GM12878 (cell line): Measurements from ENCODE around the gene SNCAIP. TPM values are rescaled to one million over a fixed set of nuclear protein-coding genes. Genes with fewer than 3 reads are reported as not detected.

ENCODE experiments used
- ATAC-seq: fragments of 200-7000 bp; cut with Tn5 transposase; 3 replicates; pipeline ENCODE4 v1.9.1; 2020; ENCODE audit warnings: mild to moderate bottlenecking, moderate library complexity
- BruUV-seq: library from RNA; stranded (reverse); fragments of 400-500 nt; replicated peaks from 2 replicates; lab custom pipeline; 2021; lab: Mats Ljungman, UMichigan
- CTCF ChIA-PET: fragments of 300-600 bp; sonication (Branson Sonifier 250); formaldehyde crosslinking; extraction: SDS; loops from one replicate; lab custom pipeline; 2021; ENCODE audit warnings: inconsistent platforms; lab: Yijun Ruan, JAX
- POLR2A ChIA-PET: fragments of 350-600 bp; formaldehyde crosslinking; extraction: SDS; loops from one replicate; lab custom pipeline; 2021; ENCODE audit warnings: inconsistent platforms; lab: Charles Lee
- RAD21 ChIA-PET: fragments of 300-600 bp; sonication (Branson Sonifier 250); formaldehyde crosslinking; loops from one replicate; lab custom pipeline; 2023; ENCODE audit warnings: antibody characterized with exemption; ENCODE audit not compliant: unreplicated experiment; lab: Charles Lee
- SMC1A ChIA-PET: fragments of 300-600 bp; sonication (Branson Sonifier 250); formaldehyde crosslinking; loops from one replicate; lab custom pipeline; 2023; ENCODE audit not compliant: unreplicated experiment, uncharacterized antibody; lab: Charles Lee
- DNase-seq: peaks from one replicate; pipeline ENCODE4 v3.0.0-alpha.2; 2011; ENCODE audit warnings: low read depth, low spot score
- FAIRE-seq: peaks from 3 replicates; lab custom pipeline; 2011; peaks lifted over from hg19 to GRCh38; lab: Jason Lieb, UNC
- H2AFZ ChIP-seq: 2 replicates; pipeline ENCODE4 v1.6.0; 2011; ENCODE audit warnings: low read depth, low read length, control low read depth; ENCODE audit not compliant: control insufficient read depth
- H3K27ac ChIP-seq: 2 replicates; pipeline ENCODE4 v1.5.1; 2011; ENCODE audit warnings: control low read depth; ENCODE audit not compliant: control insufficient read depth, insufficient read depth
- H3K27me3 ChIP-seq, 2 experiments: replicated peaks in 1 of 2; 2 replicates each; pipeline versions ENCODE4 v1.6.0 to v1.6.1; 2011; ENCODE audit warnings: low read length in 1 of 2; ENCODE audit not compliant: control insufficient read depth in 2 of 2, insufficient read depth in 2 of 2
- H3K36me3 ChIP-seq, 2 experiments: 2 replicates each; pipeline ENCODE4 v1.5.1; 2011; ENCODE audit warnings: low read length in 1 of 2; ENCODE audit not compliant: control insufficient read depth in 2 of 2, insufficient read depth in 2 of 2
- H3K4me1 ChIP-seq: 2 replicates; pipeline ENCODE4 v1.6.1; 2011; ENCODE audit warnings: mild to moderate bottlenecking, low read length, moderate library complexity, mixed read lengths; ENCODE audit not compliant: control insufficient read depth, insufficient read depth
- H3K4me2 ChIP-seq: 2 replicates; pipeline ENCODE4 v1.6.0; 2011; ENCODE audit warnings: control low read depth; ENCODE audit not compliant: control insufficient read depth, insufficient read depth
- H3K4me3 ChIP-seq: fragments of 200-600 bp; sonication (generic); 2 replicates; pipeline ENCODE4 v1.5.1; 2016
- H3K79me2 ChIP-seq: 2 replicates; pipeline ENCODE4 v1.6.0; 2011; ENCODE audit warnings: low read length; ENCODE audit not compliant: control insufficient read depth, insufficient read depth
- H3K9ac ChIP-seq: 2 replicates; pipeline ENCODE4 v1.8.0; 2011; ENCODE audit warnings: low read length, control low read depth, mixed read lengths; ENCODE audit not compliant: control insufficient read depth, insufficient read depth
- H3K9me3 ChIP-seq: replicated peaks from 3 replicates; pipeline ENCODE4 v1.5.1; 2011; ENCODE audit warnings: mild to moderate bottlenecking, low read length; ENCODE audit not compliant: control insufficient read depth, insufficient read depth
- H4K20me1 ChIP-seq: 2 replicates; pipeline ENCODE4 v1.6.0; 2011; ENCODE audit not compliant: control insufficient read depth, insufficient read depth
- E2F8 ChIP-seq: fragments of 450-650 bp; IDR thresholded peaks from 2 replicates; pipeline ENCODE4 v1.6.1; 2018; ENCODE audit warnings: mild to moderate bottlenecking, low read depth, moderate library complexity; ENCODE audit not compliant: partially characterized antibody
- GABPA ChIP-seq: IDR thresholded peaks from 2 replicates; pipeline ENCODE4 v1.6.1; 2014; ENCODE audit warnings: antibody characterized with exemption, low read depth, mild to moderate bottlenecking, inconsistent platforms
- HSF1 ChIP-seq: fragments of 150-350 bp; IDR thresholded peaks from 2 replicates; pipeline ENCODE4 v1.6.1; 2014; ENCODE audit warnings: mild to moderate bottlenecking, low read depth, low read length
- KAT2A ChIP-seq: conservative IDR thresholded peaks from 2 replicates; pipeline ENCODE4 v1.6.1; 2011; ENCODE audit warnings: low read depth, low read length; ENCODE audit not compliant: control insufficient read depth
- KDM1A ChIP-seq: fragments of 200-600 bp; sonication (generic); IDR thresholded peaks from 2 replicates; pipeline ENCODE4 v1.6.1; 2016; ENCODE audit warnings: borderline replicate concordance
- MLLT1 ChIP-seq: fragments of 450-650 bp; IDR thresholded peaks from 2 replicates; pipeline ENCODE4 v1.6.1; 2016; ENCODE audit warnings: mild to moderate bottlenecking
- NBN ChIP-seq: fragments of 450-650 bp; IDR thresholded peaks from 2 replicates; pipeline ENCODE4 v1.6.1; 2016
- PAX8 ChIP-seq: fragments of 450-650 bp; IDR thresholded peaks from 2 replicates; pipeline ENCODE4 v1.6.1; 2017; ENCODE audit warnings: mild to moderate bottlenecking, moderate library complexity
- RAD21 ChIP-seq: IDR thresholded peaks from 2 replicates; pipeline ENCODE4 v1.6.1; 2011; ENCODE audit warnings: mild to moderate bottlenecking, low read depth, low read length, moderate library complexity; ENCODE audit not compliant: insufficient read depth
- SMC3 ChIP-seq: IDR thresholded peaks from 2 replicates; pipeline ENCODE4 v1.6.1; 2011; ENCODE audit warnings: low read length, improper control_type of control experiment, borderline replicate concordance
- SUPT20H ChIP-seq: IDR thresholded peaks from 2 replicates; pipeline ENCODE4 v1.6.1; 2011; ENCODE audit warnings: low read depth, mild to moderate bottlenecking, low read length, moderate library complexity, borderline replicate concordance; ENCODE audit not compliant: control insufficient read depth
- ZNF24 ChIP-seq: fragments of 450-650 bp; IDR thresholded peaks from 2 replicates; pipeline ENCODE4 v1.6.1; 2017; ENCODE audit warnings: antibody characterized with exemption, mild to moderate bottlenecking
- WGBS: methylation state at CpG from one replicate; pipeline ENCODE4 v1.1.6; 2016; ENCODE audit warnings: low lambda C conversion rate; ENCODE audit not compliant: insufficient replicate concordance, insufficient coverage; ENCODE audit errors: missing lambda C conversion rate; 5-methylcytosine and 5-hydroxymethylcytosine counted together
- in situ Hi-C: fragments of 300-500 bp; cut with MboI; formaldehyde crosslinking; loops from 9 replicates; pipeline ENCODE4 v1.14.3; 2018; ENCODE audit warnings: mixed read lengths
- intact Hi-C: fragments of 100-400 bp; cut with micrococcal nuclease; formaldehyde crosslinking; loops from one replicate; pipeline ENCODE4 v1.14.2; 2022; ENCODE audit not compliant: unreplicated experiment
- polyA plus RNA-seq, 11 experiments: library from polyadenylated mRNA; depleted of rRNA in 4 of 11; unstranded in 6 of 11; stranded (reverse) in 5 of 11; fragments of >200 nt; fragmentation: Nextera tagmentation in 4 of 11; fragmentation: Illumina TruSeq in 1 of 11; extraction: Ambion mirVana in 4 of 11; extraction: Trizol in 1 of 11; gene quantifications; 1 replicate in 1 of 11; 2 replicates in 10 of 11; pipeline versions ENCODE4 v1.2.1 to v1.2.3, GENCODE V29; 2011 to 2016; ENCODE audit warnings: inconsistent platforms in 2 of 11, missing spikeins in 2 of 11, low read depth in 1 of 11
- total RNA-seq, 4 experiments: library from RNA; depleted of rRNA in 3 of 4; stranded (reverse); fragments of >200 nt in 3 of 4; fragmentation: Illumina TruSeq in 1 of 4; extraction: Trizol in 1 of 4; gene quantifications; 2 replicates each; pipeline versions ENCODE4 v1.2.1 to v1.2.3, GENCODE V29; 2013 to 2021

SNCAIP gene
- total and polyA plus RNA-seq, 10 of the 15 experiments (the other 5 are each of a cell fraction or from before 2014, with no cell fraction given) = 0.03 to 0.62 (median 0.16) TPM; not detected in 1

GRCh38 chr5:122469384-122469919 is 157.4 kb downstream of the SNCAIP start:
- Histone ChIP-seq H3K4me3 (no peak overlapping the region), H3K36me3 (no peaks in the 10 kb centered on the region), H3K27ac (no peak overlapping the region), H3K4me2 (no peak overlapping the region), H2AFZ (no peak overlapping the region), H3K9me3 (no peaks in the 10 kb centered on the region), H4K20me1 (no peaks in the 10 kb centered on the region), H3K4me1 (no peaks in the 10 kb centered on the region), H3K27me3 (no peaks in the 10 kb centered on the region; a peak in 1 of 4 replicates), H3K79me2 (no peaks in the 10 kb centered on the region), H3K9ac (no peak overlapping the region)
- TF ChIP-seq KDM1A (no peak), SMC3 (no peak), SUPT20H (no peak), ZNF24 (no peak), NBN (no peak), MLLT1 (no peak), RAD21 (no peak), GABPA (no peak), HSF1 (no peak), KAT2A (no peak), PAX8 (no peak), E2F8 (no peak)
- in situ Hi-C loops = no loop called here
- ChIA-PET SMC1A (no interaction called here), CTCF (interaction anchor here (1.5 kb wide), 1 partner anchor 11 kb away, joined by 4 read pairs; no protein-coding TSS in a partner anchor), RAD21 (no interaction called here), POLR2A (no interaction called here)
- DNase-seq (no peak), ATAC-seq (no peak), FAIRE-seq (no peak)
- intact Hi-C loops = no loop called here
- 45% methylated on average over 5 of the region's 5 CpGs for WGBS
- BruUV-seq = no TSS peak
